ENCODE measurements around the gene CRHR2.
"Not testable (repeated sequence)": the region's sequence is repeated elsewhere in the genome, so short reads cannot be mapped to it uniquely, and the experiment has no call there.

Gene CRHR2

GRCh38 chr7:30682212-30683083 is at the start of gene CRHR2:
TSS of gene CRHR2 (minus strand) at chr7:30682456. CDS start at chr7:30682280, 176 bp downstream.
- peaks cover 62% of the 10 kb centered on the region for H3K27me3 Mint-ChIP-seq (ENCODE audit: low read depth)
- no peaks in the 10 kb centered on the region for H3K36me3 Mint-ChIP-seq (ENCODE audit: low read depth)
- no peaks in the 10 kb centered on the region for H3K9me3 Mint-ChIP-seq
- H3K4me1 Mint-ChIP-seq (ENCODE audit: low read depth) = peaks cover 5% of the 10 kb centered on the region
- no peak within 1 kb of the TSS for H3K27ac Mint-ChIP-seq
- peak within 1 kb of the TSS; percentile 56 for H3K4me3 Mint-ChIP-seq

- H3K36me3 Mint-ChIP-seq (ENCODE audit: low read depth) = peaks cover 5% of the 10 kb centered on the region
- H3K4me3 Mint-ChIP-seq = no peak overlapping the region
- H3K27ac Mint-ChIP-seq = peak overlapping the region; percentile 28
Observed at GRCh38 chr7:30731581-30731980, 49.3 kb upstream of the CRHR2 start.

DNA sequence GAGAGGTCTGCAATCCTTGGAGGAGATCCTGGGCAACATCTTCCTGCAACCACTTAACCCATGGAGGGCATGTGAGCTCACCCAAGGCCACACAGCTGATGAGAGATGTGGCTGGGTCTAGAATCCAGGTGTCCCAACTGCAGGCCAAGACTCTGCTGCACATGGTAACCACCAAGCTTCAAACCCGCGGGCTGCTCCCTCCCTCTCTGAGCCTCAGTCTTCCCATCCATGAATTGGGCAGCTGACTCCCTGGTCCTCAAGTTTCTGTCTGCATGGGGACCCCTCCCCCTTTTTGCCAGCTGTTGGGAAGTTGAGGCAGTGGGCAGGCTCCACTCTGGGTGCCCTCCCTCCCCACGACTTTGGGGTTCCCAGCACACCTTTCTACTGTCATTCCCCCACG is 48.7 kb upstream of the CRHR2 start:
- Mint-ChIP-seq H3K4me3 (no peak overlapping the region), H3K27ac (peak overlapping the region; percentile 28), H3K27me3 (ENCODE audit: low read depth) (no peaks in the 10 kb centered on the region), H3K4me1 (ENCODE audit: low read depth) (peaks cover 41% of the 10 kb centered on the region), H3K9me3 (no peaks in the 10 kb centered on the region), H3K36me3 (ENCODE audit: low read depth) (peaks cover 5% of the 10 kb centered on the region)

More at GRCh38 chr7:30731581-30731980, 49.3 kb upstream of the CRHR2 start:
- H3K27me3 Mint-ChIP-seq (ENCODE audit: low read depth) = no peaks in the 10 kb centered on the region
- H3K9me3 Mint-ChIP-seq = no peaks in the 10 kb centered on the region
- H3K4me1 Mint-ChIP-seq (ENCODE audit: low read depth) = peaks cover 36% of the 10 kb centered on the region

DNA sequence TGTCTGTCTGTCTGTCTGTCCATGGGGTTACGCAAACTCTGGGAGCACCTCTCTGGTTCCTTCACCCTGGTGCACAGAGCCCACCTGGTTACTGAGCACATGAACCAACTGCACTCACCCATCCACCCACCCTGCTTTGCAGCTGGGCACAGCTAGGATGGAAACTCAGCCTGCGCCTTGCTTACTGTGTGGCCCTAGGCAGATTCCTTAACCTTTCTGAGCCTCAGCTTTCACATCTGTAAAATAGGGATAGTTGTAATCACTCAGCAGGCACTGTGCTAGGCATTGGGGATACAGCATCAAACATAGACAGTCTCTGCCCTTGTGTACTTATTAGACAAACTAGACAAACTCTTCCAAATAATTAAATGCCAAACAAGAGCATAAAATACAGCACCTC is 47.8 kb upstream of the CRHR2 start:
- Mint-ChIP-seq H3K4me1 (ENCODE audit: low read depth) (peaks cover 49% of the 10 kb centered on the region), H3K4me3 (no peak overlapping the region), H3K36me3 (ENCODE audit: low read depth) (peaks cover 4% of the 10 kb centered on the region), H3K27me3 (ENCODE audit: low read depth) (no peaks in the 10 kb centered on the region), H3K27ac (no peak overlapping the region), H3K9me3 (no peaks in the 10 kb centered on the region)

DNA sequence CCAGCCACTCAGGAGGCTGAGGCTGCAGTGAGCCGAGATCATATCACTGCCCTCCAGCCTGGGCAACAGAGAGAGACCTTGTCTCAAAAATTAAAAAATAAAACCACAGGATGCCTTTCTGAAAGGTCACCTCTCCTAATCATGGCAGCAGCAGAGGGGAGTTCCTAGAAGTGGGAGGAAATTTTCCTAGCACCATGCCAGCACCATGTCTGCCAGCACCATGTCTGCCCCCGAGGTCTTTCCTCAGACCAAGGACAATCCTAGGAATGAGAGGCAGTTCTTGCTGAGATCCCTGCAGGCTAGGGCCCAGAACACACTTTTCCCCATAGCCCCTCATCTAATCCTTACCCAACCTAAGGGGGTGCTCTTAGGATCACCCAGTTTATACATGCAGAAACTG is 47.4 kb upstream of the CRHR2 start:
- H3K27ac Mint-ChIP-seq = no peak overlapping the region
- no peak overlapping the region for H3K4me3 Mint-ChIP-seq
- no peaks in the 10 kb centered on the region for H3K9me3 Mint-ChIP-seq
- H3K4me1 Mint-ChIP-seq (ENCODE audit: low read depth) = peaks cover 53% of the 10 kb centered on the region
- peaks cover under 1% of the 10 kb centered on the region for H3K36me3 Mint-ChIP-seq (ENCODE audit: low read depth)
- no peaks in the 10 kb centered on the region for H3K27me3 Mint-ChIP-seq (ENCODE audit: low read depth)

GRCh38 chr7:30728591-30729100 is 46.4 kb upstream of the CRHR2 start:
- Mint-ChIP-seq H3K4me3 (no peak overlapping the region), H3K4me1 (ENCODE audit: low read depth) (peaks cover 55% of the 10 kb centered on the region), H3K9me3 (no peaks in the 10 kb centered on the region), H3K27me3 (ENCODE audit: low read depth) (no peaks in the 10 kb centered on the region), H3K36me3 (ENCODE audit: low read depth) (no peaks in the 10 kb centered on the region), H3K27ac (peak overlapping the region; percentile 22)

DNA sequence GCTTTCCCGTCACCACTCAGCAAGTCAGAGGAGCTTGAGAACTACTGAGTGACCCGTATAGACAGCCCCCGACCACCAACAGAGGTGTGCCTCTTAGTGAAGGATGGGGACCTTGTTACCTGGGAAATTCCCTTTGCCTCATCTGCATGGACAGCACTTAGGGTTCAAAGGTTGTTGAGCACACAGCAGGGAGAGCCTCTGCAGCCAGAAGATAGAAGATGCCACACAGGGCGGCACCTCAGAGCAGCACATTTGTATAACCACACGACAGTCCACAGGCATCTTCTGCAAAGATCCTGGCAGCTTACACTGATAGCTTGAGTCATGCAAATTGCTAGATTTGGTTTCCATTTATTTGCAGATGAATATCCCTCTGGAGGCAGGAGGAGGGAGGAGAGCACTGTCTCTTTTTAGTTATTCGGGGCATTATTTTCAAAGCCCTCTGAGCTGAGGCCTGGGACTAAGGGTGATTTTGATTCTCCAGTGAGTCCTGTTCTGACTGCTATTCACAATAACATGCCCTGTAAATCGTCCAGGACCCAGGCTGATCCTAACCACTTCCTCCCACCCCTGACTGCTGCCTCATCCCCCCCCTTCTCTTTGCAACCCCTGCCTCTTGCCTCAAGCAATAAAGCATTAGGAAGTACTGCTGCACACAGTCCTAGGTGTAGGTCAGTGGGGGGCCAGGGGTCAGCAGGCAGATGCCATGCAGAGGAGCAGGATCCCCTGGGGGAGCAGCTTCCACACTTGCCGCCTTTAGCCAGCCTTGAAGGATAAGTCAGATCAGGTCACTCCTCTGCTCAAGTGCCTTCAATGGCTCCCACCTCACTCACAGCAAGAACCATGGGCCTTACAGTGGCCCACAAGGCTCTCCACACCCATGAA is 45.0 kb upstream of the CRHR2 start:
- Mint-ChIP-seq H3K9me3 (no peaks in the 10 kb centered on the region), H3K4me1 (ENCODE audit: low read depth) (peaks cover 57% of the 10 kb centered on the region), H3K27ac (peak overlapping the region; percentile 94), H3K36me3 (ENCODE audit: low read depth) (no peaks in the 10 kb centered on the region), H3K27me3 (ENCODE audit: low read depth) (no peaks in the 10 kb centered on the region), H3K4me3 (peak overlapping the region; percentile 76)

- peak overlapping the region; percentile 76 for H3K4me3 Mint-ChIP-seq
- no peaks in the 10 kb centered on the region for H3K9me3 Mint-ChIP-seq
- peaks cover 57% of the 10 kb centered on the region for H3K4me1 Mint-ChIP-seq (ENCODE audit: low read depth)
- H3K27ac Mint-ChIP-seq = peak overlapping the region; percentile 94
- no peaks in the 10 kb centered on the region for H3K27me3 Mint-ChIP-seq (ENCODE audit: low read depth)
- no peaks in the 10 kb centered on the region for H3K36me3 Mint-ChIP-seq (ENCODE audit: low read depth)
Observed at GRCh38 chr7:30726296-30727006, 44.2 kb upstream of the CRHR2 start.

GRCh38 chr7:30723776-30724175 is 41.5 kb upstream of the CRHR2 start:
- H3K27me3 Mint-ChIP-seq (ENCODE audit: low read depth) = peaks cover 3% of the 10 kb centered on the region
- H3K4me1 Mint-ChIP-seq (ENCODE audit: low read depth) = peaks cover 43% of the 10 kb centered on the region
- peaks cover 11% of the 10 kb centered on the region for H3K9me3 Mint-ChIP-seq
- no peak overlapping the region for H3K4me3 Mint-ChIP-seq
- H3K27ac Mint-ChIP-seq = no peak overlapping the region
- peaks cover 7% of the 10 kb centered on the region for H3K36me3 Mint-ChIP-seq (ENCODE audit: low read depth)

DNA sequence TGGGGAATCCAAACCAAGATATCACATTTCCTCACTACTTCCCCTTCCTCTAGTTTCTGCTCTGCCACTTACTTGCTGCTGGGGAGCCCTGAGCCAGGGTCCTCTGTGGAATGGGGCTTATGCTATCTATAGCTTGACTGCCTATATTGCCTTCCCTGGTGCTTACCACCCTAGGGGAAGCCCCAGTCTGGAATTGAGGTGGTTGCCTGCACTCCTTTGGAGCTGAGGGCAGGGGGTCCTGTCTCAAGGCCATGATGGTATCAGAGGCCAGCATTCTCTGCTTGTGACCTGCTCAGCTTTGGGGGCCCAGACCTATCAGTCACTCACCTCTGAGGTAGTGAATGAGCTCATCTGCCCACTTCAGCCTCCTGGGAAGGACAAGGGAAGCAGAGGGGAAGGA is 40.4 kb upstream of the CRHR2 start:
- Mint-ChIP-seq H3K27ac (no peak overlapping the region), H3K4me1 (ENCODE audit: low read depth) (peaks cover 33% of the 10 kb centered on the region), H3K4me3 (no peak overlapping the region), H3K9me3 (peaks cover 22% of the 10 kb centered on the region), H3K36me3 (ENCODE audit: low read depth) (peaks cover 15% of the 10 kb centered on the region), H3K27me3 (ENCODE audit: low read depth) (peaks cover 3% of the 10 kb centered on the region)

DNA sequence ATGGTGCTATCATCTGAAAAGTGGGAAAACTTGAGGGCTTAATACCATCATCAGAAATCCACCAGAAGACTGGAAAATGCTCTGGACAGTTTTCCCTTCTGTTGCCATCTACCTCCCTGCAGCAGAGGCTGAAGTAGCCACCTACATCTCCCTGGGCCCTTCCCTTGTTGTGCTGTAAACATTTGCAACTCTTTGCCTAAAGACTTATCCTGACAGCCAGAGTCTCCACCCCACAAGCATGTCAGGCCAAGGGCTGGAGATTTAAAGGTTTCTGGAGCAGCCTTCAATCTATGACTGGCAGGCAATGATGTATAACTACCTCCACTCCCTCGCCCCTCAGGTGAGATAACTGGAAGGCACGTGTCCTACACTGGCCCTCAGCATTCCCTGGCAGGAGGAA is 39.9 kb upstream of the CRHR2 start:
- Mint-ChIP-seq H3K36me3 (ENCODE audit: low read depth) (peaks cover 17% of the 10 kb centered on the region), H3K27me3 (ENCODE audit: low read depth) (peaks cover 3% of the 10 kb centered on the region), H3K27ac (no peak overlapping the region), H3K4me3 (no peak overlapping the region), H3K9me3 (peaks cover 25% of the 10 kb centered on the region), H3K4me1 (ENCODE audit: low read depth) (peaks cover 28% of the 10 kb centered on the region)

DNA sequence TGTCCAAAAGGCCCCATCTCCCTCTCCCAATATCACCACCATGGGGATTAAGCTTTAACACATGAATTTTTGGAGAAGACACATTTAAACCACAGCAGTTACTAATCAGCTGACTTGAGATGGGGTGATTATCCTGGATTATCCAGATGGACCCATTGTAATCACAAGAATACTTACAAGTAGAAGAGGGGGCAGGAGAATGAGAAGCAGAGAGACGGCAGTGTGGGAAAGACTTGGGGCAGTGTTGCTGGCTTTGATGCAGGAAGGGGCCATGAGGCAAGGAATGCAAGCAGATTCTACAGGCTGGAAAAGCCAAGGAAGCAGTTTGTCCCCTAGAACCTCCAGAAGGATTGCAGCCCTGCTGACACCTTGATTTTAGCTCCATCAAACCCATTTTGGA is 39.0 kb upstream of the CRHR2 start:
- Mint-ChIP-seq H3K4me3 (no peak overlapping the region), H3K4me1 (ENCODE audit: low read depth) (peaks cover 18% of the 10 kb centered on the region), H3K27ac (no peak overlapping the region), H3K9me3 (peaks cover 30% of the 10 kb centered on the region), H3K27me3 (ENCODE audit: low read depth) (peaks cover 3% of the 10 kb centered on the region), H3K36me3 (ENCODE audit: low read depth) (peaks cover 21% of the 10 kb centered on the region)

DNA sequence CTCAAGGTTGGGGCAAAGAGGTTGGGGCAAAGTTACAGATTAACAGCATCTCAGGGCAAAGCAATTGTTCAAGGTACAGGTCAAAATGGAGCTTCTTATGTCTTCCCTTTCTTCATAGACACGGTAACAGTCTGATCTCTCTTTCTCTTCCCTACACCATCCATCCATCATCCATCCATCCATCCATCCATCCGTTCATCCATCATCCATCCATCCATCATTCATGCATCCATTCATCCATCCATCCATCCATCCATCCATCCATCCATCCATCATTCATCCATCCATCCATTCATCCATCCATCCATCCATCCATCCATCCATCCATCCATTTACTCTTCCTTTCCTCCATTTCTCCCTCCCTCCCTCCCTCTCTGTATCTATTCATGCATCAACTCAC is 37.2 kb upstream of the CRHR2 start:
- H3K27me3 Mint-ChIP-seq (ENCODE audit: low read depth); H3K4me1 Mint-ChIP-seq (ENCODE audit: low read depth); H3K4me3 Mint-ChIP-seq; H3K27ac Mint-ChIP-seq: not testable (repeated sequence)
- H3K36me3 Mint-ChIP-seq (ENCODE audit: low read depth) = peaks cover 23% of the 10 kb centered on the region
- peaks cover 33% of the 10 kb centered on the region for H3K9me3 Mint-ChIP-seq

- peaks cover 33% of the 10 kb centered on the region for H3K9me3 Mint-ChIP-seq
- H3K36me3 Mint-ChIP-seq (ENCODE audit: low read depth) = peaks cover 24% of the 10 kb centered on the region
- H3K27me3 Mint-ChIP-seq (ENCODE audit: low read depth) = peaks cover 3% of the 10 kb centered on the region
- H3K27ac Mint-ChIP-seq = no peak overlapping the region
- no peak overlapping the region for H3K4me3 Mint-ChIP-seq
- H3K4me1 Mint-ChIP-seq (ENCODE audit: low read depth) = no peaks in the 10 kb centered on the region
Observed at GRCh38 chr7:30717181-30717580, 34.9 kb upstream of the CRHR2 start.
